HepG2 (cell line): Measurements from ENCODE around the gene DCTN1. TPM values are rescaled to one million over a fixed set of nuclear protein-coding genes. Genes with fewer than 3 reads are reported as not detected.

ENCODE experiments used
- ATAC-seq: fragments of 200-7000 bp; cut with Tn5 transposase; 3 replicates; pipeline ENCODE4 v1.9.1; 2020; ENCODE audit warnings: mild to moderate bottlenecking, moderate library complexity
- BruUV-seq: library from RNA; stranded (reverse); fragments of 400-500 nt; replicated peaks from 2 replicates; lab custom pipeline; 2021; lab: Mats Ljungman, UMichigan
- CTCF ChIA-PET: fragments of 300-600 bp; formaldehyde crosslinking; extraction: SDS; loops from one replicate; lab custom pipeline; 2021; ENCODE audit warnings: low total read pairs, inconsistent platforms, low intra/inter-chr PET ratio; lab: Yijun Ruan, JAX
- POLR2A ChIA-PET: fragments of 350-600 bp; sonication (Branson Sonifier 250); formaldehyde crosslinking; loops from one replicate; lab custom pipeline; 2020; ENCODE audit warnings: antibody characterized with exemption, inconsistent platforms; lab: Yijun Ruan, JAX
- DNase-seq: peaks from one replicate; pipeline ENCODE4 v3.0.0-alpha.2; 2015; ENCODE audit warnings: low spot score
- FAIRE-seq: peaks from 3 replicates; lab custom pipeline; 2011; peaks lifted over from hg19 to GRCh38; lab: Jason Lieb, UNC
- H2AFZ ChIP-seq: one replicate; pipeline ENCODE4 v1.6.1; 2011; ENCODE audit warnings: low read length, inconsistent platforms
- H3K27ac ChIP-seq: fragments of 300-600 bp; 3 replicates; pipeline ENCODE4 v1.8.0; 2011; ENCODE audit warnings: mixed run types, mild to moderate bottlenecking, mixed read lengths, low read length, inconsistent platforms; ENCODE audit not compliant: insufficient read depth; ENCODE audit errors: extremely low read length
- H3K27me3 ChIP-seq, 2 experiments: fragments of 200-600 bp in 1 of 2; 2 replicates in 1 of 2; 3 replicates in 1 of 2; pipeline versions ENCODE4 v1.6.0 to v1.8.0; 2011; ENCODE audit warnings: low read length in 2 of 2, mild to moderate bottlenecking in 2 of 2, moderate library complexity in 2 of 2, inconsistent platforms in 1 of 2; ENCODE audit not compliant: insufficient read depth in 2 of 2, control insufficient read depth in 1 of 2
- H3K36me3 ChIP-seq, 2 experiments: fragments of 200-600 bp in 1 of 2; replicated peaks in 1 of 2; 2 replicates in 1 of 2; 3 replicates in 1 of 2; pipeline versions ENCODE4 v1.5.1 to v1.8.0; 2011; ENCODE audit warnings: low read length in 2 of 2, inconsistent platforms in 1 of 2; ENCODE audit not compliant: insufficient read depth in 2 of 2, control insufficient read depth in 1 of 2
- H3K4me1 ChIP-seq: 2 replicates; pipeline ENCODE4 v1.5.1; 2012; ENCODE audit warnings: low read length, inconsistent platforms; ENCODE audit not compliant: insufficient read depth
- H3K4me2 ChIP-seq: 2 replicates; pipeline ENCODE4 v1.6.0; 2011; ENCODE audit warnings: low read depth, low read length, inconsistent platforms
- H3K4me3 ChIP-seq, 3 experiments: fragments of 200-600 bp in 1 of 3; sonication (generic), shearing (Covaris generic) in 1 of 3; replicated peaks in 1 of 3; 2 replicates each; pipeline ENCODE4 v1.5.1; 2011 to 2016; ENCODE audit warnings: low read length in 3 of 3, inconsistent platforms in 2 of 3, low read depth in 2 of 3, mild to moderate bottlenecking in 2 of 3, control low read depth in 1 of 3, mixed read lengths in 1 of 3; ENCODE audit not compliant: insufficient read depth in 1 of 3
- H3K79me2 ChIP-seq: one replicate; pipeline ENCODE4 v1.6.1; 2011; ENCODE audit warnings: low read length, inconsistent platforms; ENCODE audit not compliant: insufficient read depth
- H3K9ac ChIP-seq: 2 replicates; pipeline ENCODE4 v1.6.0; 2011; ENCODE audit warnings: mild to moderate bottlenecking, low read depth, low read length, inconsistent platforms; ENCODE audit not compliant: insufficient read depth
- H3K9me3 ChIP-seq: 2 replicates; pipeline ENCODE4 v1.5.1; 2012; ENCODE audit warnings: mild to moderate bottlenecking, low read length
- H4K20me1 ChIP-seq: 2 replicates; pipeline ENCODE4 v1.6.0; 2011; ENCODE audit warnings: inconsistent platforms, mild to moderate bottlenecking, low read length, moderate library complexity; ENCODE audit not compliant: insufficient read depth
- E2F1 ChIP-seq: sonication (generic); formaldehyde crosslinking; IDR thresholded peaks from 2 replicates; pipeline ENCODE4 v1.5.0; 2020; ENCODE audit warnings: missing genetic modification reagents
- PRPF4 ChIP-seq: fragments of 200-400 bp; formaldehyde crosslinking; IDR thresholded peaks from 2 replicates; pipeline ENCODE4 v1.6.1; 2016; ENCODE audit warnings: low read length, low read depth; ENCODE audit not compliant: poor library complexity, severe bottlenecking
- RBAK ChIP-seq: sonication (generic); formaldehyde crosslinking; IDR thresholded peaks from 2 replicates; pipeline ENCODE4 v1.5.1; 2020; ENCODE audit warnings: mild to moderate bottlenecking, missing genetic modification reagents
- RORA ChIP-seq: sonication (generic); formaldehyde crosslinking; IDR thresholded peaks from 2 replicates; pipeline ENCODE4 v1.5.0; 2020; ENCODE audit warnings: mild to moderate bottlenecking, missing genetic modification reagents, moderate library complexity
- ZBTB4 ChIP-seq: sonication (generic); formaldehyde crosslinking; IDR thresholded peaks from 2 replicates; pipeline ENCODE4 v1.4.0; 2020; ENCODE audit warnings: missing genetic modification reagents, mild to moderate bottlenecking, borderline replicate concordance
- ZNF225 ChIP-seq: sonication (generic); formaldehyde crosslinking; IDR thresholded peaks from 2 replicates; pipeline ENCODE4 v1.4.0; 2020; ENCODE audit warnings: mild to moderate bottlenecking, missing genetic modification reagents
- ZNF275 ChIP-seq: sonication (generic); formaldehyde crosslinking; IDR thresholded peaks from 2 replicates; pipeline ENCODE4 v1.8.0; 2022; ENCODE audit warnings: missing genetic modification reagents, mild to moderate bottlenecking, inconsistent platforms, borderline replicate concordance
- ZNF407 ChIP-seq: sonication (generic); formaldehyde crosslinking; IDR thresholded peaks from one replicate; pipeline ENCODE4 v1.5.1; 2020; ENCODE audit warnings: mild to moderate bottlenecking, missing genetic modification reagents; ENCODE audit errors: not compliant biosample characterization
- ZNF615 ChIP-seq: sonication (generic); formaldehyde crosslinking; IDR thresholded peaks from 2 replicates; pipeline ENCODE4 v1.5.0; 2020; ENCODE audit warnings: mild to moderate bottlenecking, missing genetic modification reagents, borderline replicate concordance
- ZNF878 ChIP-seq: sonication (generic); formaldehyde crosslinking; IDR thresholded peaks from 2 replicates; pipeline ENCODE4 v1.8.1; 2023; ENCODE audit warnings: mild to moderate bottlenecking, missing genetic modification reagents, moderate library complexity
- WGBS: methylation state at CpG from one replicate; pipeline ENCODE4 v1.1.6; 2017; ENCODE audit warnings: low lambda C conversion rate; 5-methylcytosine and 5-hydroxymethylcytosine counted together
- in situ Hi-C: cut with HindIII; loops from 2 replicates; pipeline ENCODE4 v1.10.0; 2017; ENCODE audit warnings: low pct_unique_long_range_greater_than_20kb; ENCODE audit not compliant: extremely low pct_ligation_motif_present
- intact Hi-C: fragments of 100-400 bp; cut with micrococcal nuclease; formaldehyde crosslinking; loops from one replicate; pipeline ENCODE4 v1.10.0; 2022; ENCODE audit not compliant: unreplicated experiment
- polyA plus RNA-seq, 8 experiments: library from polyadenylated mRNA; depleted of rRNA in 3 of 8; stranded (reverse) in 7 of 8; unstranded in 1 of 8; fragments of >200 nt; fragmentation: Illumina TruSeq in 4 of 8; extraction: Trizol in 4 of 8; gene quantifications; 2 replicates each; pipeline versions ENCODE4 v1.2.1 to v1.2.3, GENCODE V29; 2011 to 2016; ENCODE audit warnings: low read depth in 4 of 8, missing spikeins in 1 of 8, mixed read lengths in 1 of 8; ENCODE audit not compliant: insufficient read depth in 1 of 8
- total RNA-seq, 5 experiments: library from RNA; depleted of rRNA; stranded (reverse); fragments of >200 nt; fragmentation: Illumina TruSeq; extraction: Trizol; gene quantifications; 2 replicates each; pipeline ENCODE4 v1.2.3, GENCODE V29; 2016; ENCODE audit warnings: low read depth in 1 of 5

DCTN1 gene
- total and polyA plus RNA-seq, 2 of the 13 experiments (the other 11 are each of a cell fraction or from before 2014, with no cell fraction given), result 73.2 to 122 TPM

- ChIA-PET POLR2A (no interaction called here), CTCF (no interaction called here)
- FAIRE-seq (no peak), DNase-seq (no peak), ATAC-seq (no peak)
- in situ Hi-C loops, result no loop called here
- H3K4me2 ChIP-seq, result no peak overlapping the region
- H3K4me1 ChIP-seq, result peaks cover 13% of the 10 kb centered on the region
- no peak overlapping the region for H2AFZ ChIP-seq
- peaks cover 28 to 44% of the 10 kb centered on the region in 2 experiments for H3K36me3 ChIP-seq
- no TSS peak for BruUV-seq
- H3K27me3 ChIP-seq, result no peaks in the 10 kb centered on the region
- peaks cover 10% of the 10 kb centered on the region; the same call in 1 of the 2 replicates for H4K20me1 ChIP-seq
- H3K27ac ChIP-seq, result no peak overlapping the region
- WGBS, result 94% methylated on average over 2 of the region's 2 CpGs
- H3K4me3 ChIP-seq, result no peak overlapping the region
- no peaks in the 10 kb centered on the region for H3K9me3 ChIP-seq
- intact Hi-C loops, result no loop called here
- H3K79me2 ChIP-seq, result peaks cover 24% of the 10 kb centered on the region
- H3K9ac ChIP-seq, result no peak overlapping the region
- TF ChIP-seq ZNF878 (no peak), ZNF615 (CRISPR knock-in tag) (no peak), ZNF225 (CRISPR knock-in tag) (no peak), RORA (CRISPR knock-in tag) (no peak), RBAK (CRISPR knock-in tag) (no peak), ZBTB4 (CRISPR knock-in tag) (no peak), E2F1 (CRISPR knock-in tag) (no peak), ZNF407 (CRISPR knock-in tag) (no peak), PRPF4 (no peak), ZNF275 (CRISPR knock-in tag) (no peak)
These were observed 4.3 kb downstream of the DCTN1 start for GRCh38 chr2:74375838-74376237.
